Coronary artery (tissue), 2 donors: Measurements from ENCODE around the gene SSBP3.
"Not testable (repeated sequence)": the region's sequence is repeated elsewhere in the genome, so short reads cannot be mapped to it uniquely, and the experiment has no call there.

Source experiments
- DNase-seq: peaks from one replicate; pipeline ENCODE4 v3.0.0-alpha.2; 2017; ENCODE audit warnings: low spot score
- H3K27ac ChIP-seq, 2 donors: fragments of 200-600 bp; sonication (generic); one replicate each; pipeline ENCODE4 v1.5.1; 2016 to 2019
- H3K4me3 ChIP-seq: fragments of 200-600 bp; sonication (generic); 2 replicates; pipeline ENCODE4 v1.5.1; 2016; ENCODE audit warnings: mild to moderate bottlenecking, moderate library complexity
- CTCF ChIP-seq: fragments of 200-600 bp; sonication (generic); IDR thresholded peaks from one replicate; pipeline ENCODE4 v1.5.1; 2019; ENCODE audit warnings: antibody characterized with exemption

Gene SSBP3

GRCh38 chr1:54234284-54234683 lies 171.9 kb downstream of the SSBP3 start:
- H3K27ac ChIP-seq = no peak overlapping the region
- H3K4me3 ChIP-seq = no peak overlapping the region
- no peak for DNase-seq
- TF ChIP-seq CTCF = no peak

GRCh38 chr1:54233196-54233595 lies 173.0 kb downstream of the SSBP3 start:
- not testable (repeated sequence) for H3K4me3 ChIP-seq, DNase-seq, H3K27ac ChIP-seq

- no peak for DNase-seq
- Histone ChIP-seq H3K27ac (no peak overlapping the region), H3K4me3 (no peak overlapping the region)
- no peak for TF ChIP-seq CTCF
These were observed 175.5 kb downstream of the SSBP3 start for GRCh38 chr1:54230507-54231339.

- no peak overlapping the region for H3K27ac ChIP-seq
- no peak overlapping the region for H3K4me3 ChIP-seq
- no peak for DNase-seq
- no peak for TF ChIP-seq CTCF
These were observed 176.8 kb downstream of the SSBP3 start for GRCh38 chr1:54229281-54229891.

- H3K27ac ChIP-seq = no peak overlapping the region
- TF ChIP-seq CTCF = no peak
- H3K4me3 ChIP-seq = no peak overlapping the region
- DNase-seq = no peak
These were observed 177.5 kb downstream of the SSBP3 start for GRCh38 chr1:54228638-54229079.

GRCh38 chr1:54227891-54228310 lies 178.3 kb downstream of the SSBP3 start:
- no peak overlapping the region for H3K4me3 ChIP-seq
- H3K27ac ChIP-seq = peak overlapping the region; percentile 2 to 62
- no peak for DNase-seq
- TF ChIP-seq CTCF = no peak

GRCh38 chr1:54227091-54227602 lies 179.0 kb downstream of the SSBP3 start:
- no peak for TF ChIP-seq CTCF
- peak overlapping the region in 1 of 2 donors; percentile 62 for H3K27ac ChIP-seq
- no peak overlapping the region for H3K4me3 ChIP-seq
- DNase-seq = no peak
